ENCODE results near the gene PIGU.

PIGU gene

DNA sequence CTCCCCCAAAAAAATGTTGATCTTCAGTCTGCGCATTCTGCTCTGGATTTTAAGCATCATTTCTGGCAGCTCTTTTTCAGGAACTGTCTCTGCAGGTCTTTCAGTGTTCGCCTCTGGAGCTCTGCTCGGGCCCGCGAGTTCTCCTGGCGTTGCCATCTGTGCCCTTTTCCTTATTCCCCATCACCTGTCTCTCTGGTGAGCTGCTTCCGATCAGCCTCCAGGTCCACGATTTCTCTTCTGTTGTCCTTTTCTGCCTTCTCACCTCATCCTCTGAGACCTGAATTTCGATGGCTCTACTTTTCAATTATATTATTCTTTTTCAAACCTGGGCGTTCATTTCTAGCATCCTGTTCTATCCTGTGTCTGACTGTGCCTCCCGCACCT lies 119.0 kb downstream of the PIGU start:
- DNase-seq (ENCODE audit: low spot score), result no peak

DNA sequence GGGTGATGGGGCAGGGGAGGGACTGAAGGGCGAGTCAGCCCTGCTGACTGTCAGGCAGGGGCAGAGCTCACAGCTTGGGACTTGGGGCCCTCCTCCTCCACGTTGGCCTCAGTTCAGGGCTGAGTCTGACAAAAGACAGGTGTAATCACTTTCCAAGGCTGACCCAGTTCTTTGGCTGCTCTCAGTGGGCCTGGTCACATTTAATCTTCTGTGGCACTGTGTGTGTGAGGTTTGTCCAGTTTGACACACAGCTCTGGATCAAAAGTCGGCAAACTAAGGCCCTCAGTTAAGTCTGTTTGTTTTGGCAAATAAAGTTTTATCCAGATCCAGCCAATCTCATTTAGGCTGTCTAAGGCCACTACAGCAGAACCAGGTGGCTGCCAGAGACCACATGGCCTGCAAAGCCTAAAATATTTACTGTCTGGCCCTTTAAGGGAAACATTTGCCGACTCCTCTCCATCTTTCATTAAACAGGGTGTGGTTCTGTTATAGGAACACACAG lies 123.5 kb downstream of the PIGU start:
- no peak for DNase-seq (ENCODE audit: low spot score)

DNA sequence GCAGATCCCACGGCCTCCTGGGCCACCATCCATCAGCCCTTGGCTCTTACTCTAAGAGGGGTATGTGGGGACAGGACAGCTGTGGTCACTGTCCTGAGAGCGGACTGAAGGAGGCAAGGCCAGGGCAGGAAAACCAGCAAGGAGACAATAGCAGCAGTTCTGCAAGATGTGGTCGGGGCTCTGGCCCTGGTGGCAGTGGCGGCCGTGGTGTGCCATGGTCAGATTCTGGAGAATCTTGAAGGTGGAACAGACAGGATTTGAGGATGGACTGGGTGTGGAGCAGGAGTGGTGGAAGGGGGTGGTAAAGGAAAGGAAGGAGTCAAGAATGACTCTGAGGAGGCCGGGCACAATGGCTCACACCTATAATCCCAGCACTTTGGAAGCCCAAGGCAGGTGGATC lies 124.3 kb downstream of the PIGU start:
- no peak for DNase-seq (ENCODE audit: low spot score)

DNA sequence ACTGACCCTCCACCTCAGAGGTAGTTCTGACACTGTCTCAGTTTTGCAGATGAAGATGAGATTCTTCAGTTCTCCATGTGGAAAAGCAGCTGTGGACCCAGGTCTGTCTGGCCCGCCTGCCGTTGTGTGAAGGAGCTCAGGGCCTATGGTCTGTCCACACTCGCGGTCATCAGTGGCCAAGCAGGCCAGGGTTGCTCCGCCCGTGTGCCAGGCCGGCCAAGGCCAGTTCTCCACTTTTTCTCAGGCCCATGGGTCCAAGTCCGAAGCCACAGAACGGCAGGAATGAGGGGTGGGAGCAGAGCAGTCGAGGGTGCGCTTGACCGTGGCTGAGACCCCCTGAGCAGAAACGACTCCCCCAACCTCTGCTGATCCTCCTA lies 127.0 kb downstream of the PIGU start:
- no peak for DNase-seq (ENCODE audit: low spot score)

DNA sequence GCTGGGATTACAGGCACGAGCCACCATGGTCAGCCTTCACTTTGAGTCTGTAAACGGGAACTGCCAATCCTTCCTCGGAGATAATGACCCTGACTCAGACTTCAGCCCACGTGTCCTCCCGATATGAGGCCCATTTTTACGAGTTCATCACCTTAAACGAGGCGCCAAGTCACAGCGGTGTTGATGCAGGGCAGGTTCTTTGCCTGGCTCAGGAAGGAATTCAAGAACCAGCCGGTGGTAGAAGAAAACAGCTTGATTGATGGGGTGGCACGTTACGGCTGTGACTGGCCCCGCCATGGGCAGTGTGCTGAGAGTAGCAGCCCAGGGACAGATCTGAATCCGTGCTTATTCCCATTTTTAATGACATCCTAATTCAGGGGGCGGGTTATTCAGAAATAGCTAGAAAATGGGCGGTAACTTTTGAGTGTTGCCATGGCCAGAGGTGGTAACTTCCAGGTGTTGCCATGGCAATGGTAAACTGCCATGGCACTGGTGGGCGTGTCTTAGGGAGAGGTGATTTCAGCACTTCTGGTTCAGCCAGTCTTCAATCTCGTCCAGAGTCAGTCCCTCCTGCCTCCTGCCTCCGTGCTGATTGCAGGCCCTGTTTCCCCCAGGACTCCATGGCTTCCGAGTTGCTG lies 127.5 kb downstream of the PIGU start:
- DNase-seq (ENCODE audit: low spot score), result no peak

DNA sequence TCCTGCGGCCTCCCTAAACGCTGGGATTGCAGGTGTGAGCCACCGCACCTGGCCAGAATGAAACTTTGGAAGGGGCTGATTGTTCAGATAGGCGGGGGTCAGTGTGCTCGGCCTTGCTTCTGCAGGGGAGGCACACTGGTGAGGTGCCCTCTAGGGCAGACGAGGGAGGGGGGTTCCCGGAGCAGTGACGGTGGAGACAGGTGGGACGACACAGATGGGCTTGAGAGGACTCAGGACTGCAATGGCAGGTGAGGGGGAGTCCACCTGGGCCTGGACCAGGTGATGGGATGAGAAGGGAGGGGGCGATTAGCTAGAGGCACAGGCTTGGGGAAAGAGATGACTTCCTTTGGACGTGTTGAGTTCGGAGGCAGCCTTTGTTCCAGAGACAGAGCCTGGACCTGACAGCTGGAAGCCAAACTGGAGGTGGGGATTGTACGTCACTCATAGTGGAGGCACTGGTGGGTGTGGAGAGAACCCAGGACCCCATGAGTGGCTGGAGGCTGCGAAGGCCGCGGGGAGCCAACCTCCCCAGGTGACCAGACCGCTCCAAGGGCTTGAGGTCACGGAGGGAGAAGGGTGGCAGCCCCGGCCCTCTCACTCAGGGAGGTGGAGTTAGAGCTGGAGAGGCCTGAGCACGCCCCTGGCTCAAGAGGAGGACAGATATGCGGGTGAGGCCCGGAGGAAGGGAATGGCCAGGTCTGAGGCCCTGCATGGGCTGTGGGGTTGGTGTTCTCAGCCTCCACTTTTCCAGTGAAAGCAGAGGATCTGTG lies 128.9 kb downstream of the PIGU start:
- no peak for DNase-seq (ENCODE audit: low spot score)

DNA sequence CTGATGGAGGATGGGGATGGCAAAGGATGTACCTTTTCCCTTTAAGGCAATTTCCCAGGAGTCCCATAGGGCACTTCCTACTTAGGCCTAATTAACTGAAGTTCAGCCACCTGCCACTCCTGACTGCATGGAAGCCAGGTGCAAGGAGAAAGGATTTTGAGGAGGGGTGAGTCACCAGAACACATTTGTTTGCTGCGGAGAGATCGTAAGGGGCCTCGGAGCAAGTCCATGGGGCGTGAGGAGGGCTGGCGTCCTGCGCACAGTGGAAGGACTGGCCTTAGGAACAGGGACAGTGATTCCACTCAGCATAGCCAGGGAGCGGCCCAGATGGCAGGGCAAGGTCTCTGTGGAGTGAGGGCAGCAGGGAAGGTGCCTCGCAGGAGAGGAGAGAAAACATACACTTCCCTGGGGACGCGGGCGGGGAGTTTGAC lies 130.1 kb downstream of the PIGU start:
- DNase-seq (ENCODE audit: low spot score), result no peak

DNA sequence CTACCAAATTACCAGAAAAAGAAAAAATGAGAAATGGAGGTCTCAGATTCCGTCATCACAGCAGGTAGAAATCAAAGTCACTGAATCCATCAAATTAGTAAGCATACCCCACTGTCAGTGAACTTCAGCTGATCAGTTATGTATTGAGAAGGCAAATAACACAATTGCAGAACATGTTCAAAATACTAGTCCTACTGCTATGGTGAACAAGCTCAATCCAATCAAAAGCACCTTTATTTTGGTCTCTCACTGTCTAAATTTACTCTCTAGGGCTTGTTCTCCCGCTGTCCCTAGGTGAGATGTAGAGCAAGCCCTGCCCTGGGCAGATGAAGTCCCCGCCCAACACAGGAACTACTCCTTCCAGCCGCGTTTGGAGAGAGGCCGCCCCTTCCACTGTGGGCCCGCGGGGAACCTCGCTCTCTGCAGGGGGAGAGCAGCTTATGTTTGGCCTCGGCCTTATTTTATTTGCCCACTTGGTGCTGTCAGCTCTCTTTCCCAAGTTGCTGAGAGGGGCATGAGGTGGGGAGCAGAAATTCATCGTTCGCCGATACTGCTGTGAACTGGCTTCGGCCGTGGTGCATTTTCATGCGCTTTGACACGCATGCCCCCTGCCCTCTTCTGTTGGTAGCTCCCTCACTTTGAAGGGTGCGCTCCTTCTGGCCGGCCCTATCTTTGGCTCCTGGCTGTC lies 132.6 kb downstream of the PIGU start:
- no peak for DNase-seq (ENCODE audit: low spot score)

DNA sequence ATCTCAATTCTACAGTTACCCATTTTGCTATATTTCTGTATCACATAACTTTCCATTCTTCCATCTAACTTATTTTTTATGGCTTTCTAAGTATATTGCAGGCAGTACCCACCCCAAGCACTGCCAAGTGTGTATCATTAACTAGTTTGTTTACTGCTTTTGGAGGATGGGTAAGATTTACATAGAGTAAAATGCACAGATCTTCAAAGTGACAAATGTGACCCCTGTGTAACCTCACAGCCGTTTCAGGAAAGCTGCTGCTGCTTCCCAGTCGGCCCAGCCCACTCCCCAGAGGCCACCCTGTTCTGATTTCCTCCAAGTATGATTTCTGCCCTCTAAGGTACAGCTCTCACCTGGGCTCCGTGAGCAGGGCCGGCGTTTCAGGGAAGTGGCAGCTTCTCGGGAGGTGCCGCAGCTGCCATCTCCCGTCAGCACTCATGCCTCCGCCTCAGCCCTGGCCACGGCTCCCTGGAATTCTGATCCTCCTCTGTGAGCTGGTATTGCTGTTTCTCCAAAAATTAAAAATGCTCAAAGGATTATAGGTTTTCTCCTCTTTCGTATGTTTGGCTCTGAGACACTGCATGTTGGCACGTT lies 133.3 kb downstream of the PIGU start:
- no peak for DNase-seq (ENCODE audit: low spot score)

DNA sequence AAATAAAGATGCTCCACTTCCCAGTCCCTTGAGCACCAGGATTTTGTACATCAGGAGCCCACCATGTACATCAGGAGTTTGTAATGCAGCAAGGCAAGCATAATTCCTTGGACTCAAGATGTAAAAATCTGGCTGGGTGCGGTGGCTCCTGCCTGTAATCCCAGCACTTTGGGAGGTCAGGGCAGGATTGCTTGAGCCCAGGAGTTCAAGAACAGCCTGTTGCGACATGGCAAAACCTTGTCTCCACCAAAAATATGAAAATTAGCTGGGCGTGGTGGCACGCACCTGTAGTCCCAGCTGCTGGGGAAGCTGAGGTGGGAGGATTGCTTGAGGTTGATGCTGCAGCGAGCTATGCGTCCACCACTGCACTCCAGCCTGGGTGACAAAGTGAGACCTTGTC lies 134.5 kb downstream of the PIGU start:
- no peak for DNase-seq (ENCODE audit: low spot score)

DNA sequence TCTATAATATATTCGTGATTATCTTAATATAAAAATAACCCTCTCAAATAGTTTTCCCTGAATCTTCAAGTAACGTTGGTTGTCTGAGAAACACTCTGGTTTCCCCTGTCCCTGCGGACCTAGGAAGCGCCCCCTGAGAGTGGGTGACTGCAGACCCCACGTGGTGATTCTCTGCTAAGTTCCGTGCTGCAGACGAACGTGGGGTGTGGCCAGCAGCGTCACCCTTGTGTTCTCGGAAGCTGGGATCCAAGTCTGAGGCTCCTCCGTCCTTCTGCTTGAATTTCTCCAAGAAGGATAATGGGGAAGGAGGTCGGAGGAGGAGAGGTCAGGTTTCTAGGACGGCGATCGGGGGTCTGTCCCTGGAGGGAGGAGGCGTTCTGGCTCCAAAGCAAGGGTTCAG lies 135.0 kb downstream of the PIGU start:
- no peak for DNase-seq (ENCODE audit: low spot score)

DNA sequence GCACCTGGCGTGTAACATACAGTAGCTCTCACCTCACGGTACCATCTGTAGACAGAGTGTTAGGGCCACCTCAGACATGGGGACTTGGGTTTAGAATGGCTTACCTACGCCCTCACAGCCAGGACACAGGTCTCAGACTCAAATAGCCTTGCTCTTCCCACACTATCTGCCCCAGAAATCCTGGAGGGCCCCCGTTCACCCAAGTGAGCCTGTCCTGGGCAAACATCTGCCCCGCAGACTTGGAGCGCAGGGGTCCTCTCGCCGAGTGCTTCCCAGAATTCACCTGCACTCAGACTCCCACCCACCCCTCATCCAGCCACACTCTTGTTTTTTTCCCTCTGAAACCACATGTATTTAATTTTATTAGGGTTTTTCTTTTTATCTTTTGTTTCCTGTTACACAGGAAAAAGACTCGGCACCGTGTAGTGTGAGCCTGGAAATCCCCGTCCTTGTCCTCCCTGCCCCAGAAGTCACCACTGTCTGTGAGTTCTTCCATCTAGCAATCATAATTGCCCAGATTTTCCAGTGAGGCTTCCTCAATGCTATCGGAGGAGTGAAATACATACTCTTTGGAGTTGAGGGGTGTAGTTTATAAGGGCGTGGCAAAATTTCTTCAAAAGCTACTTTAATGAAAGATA lies 135.5 kb downstream of the PIGU start:
- no peak for DNase-seq (ENCODE audit: low spot score)

DNA sequence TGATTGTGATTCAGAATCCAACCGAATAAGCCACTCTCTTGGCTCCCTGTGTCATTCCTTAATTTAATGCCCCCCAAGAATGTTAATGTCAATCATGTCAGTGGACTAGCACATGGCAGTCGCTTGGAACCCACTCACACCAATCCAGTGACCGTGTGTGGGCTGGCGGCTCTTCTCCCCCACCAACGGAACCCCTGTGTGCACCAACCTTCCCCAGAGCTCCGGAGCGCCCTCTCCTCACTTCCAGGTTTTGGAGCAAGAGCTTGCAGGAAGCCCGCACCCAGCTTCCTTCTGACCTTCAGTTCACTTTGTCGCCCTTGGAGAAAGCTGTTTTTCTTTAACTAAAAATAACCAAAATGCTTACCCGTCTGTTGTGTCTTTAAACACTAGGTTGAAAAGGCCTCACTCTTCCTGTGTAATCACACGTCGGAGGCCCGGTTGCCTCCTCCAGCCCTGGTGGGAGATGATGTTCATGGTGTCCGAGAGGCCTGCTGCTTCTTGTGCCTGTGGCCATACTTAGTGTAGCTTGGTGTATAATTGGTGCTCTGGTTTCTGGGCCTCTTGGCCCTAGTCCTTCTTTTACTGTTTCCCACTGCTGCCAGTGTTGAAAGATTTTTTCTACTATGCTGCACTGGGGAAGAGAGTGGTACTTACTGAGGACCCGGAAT lies 136.2 kb downstream of the PIGU start:
- DNase-seq (ENCODE audit: low spot score), result no peak

DNA sequence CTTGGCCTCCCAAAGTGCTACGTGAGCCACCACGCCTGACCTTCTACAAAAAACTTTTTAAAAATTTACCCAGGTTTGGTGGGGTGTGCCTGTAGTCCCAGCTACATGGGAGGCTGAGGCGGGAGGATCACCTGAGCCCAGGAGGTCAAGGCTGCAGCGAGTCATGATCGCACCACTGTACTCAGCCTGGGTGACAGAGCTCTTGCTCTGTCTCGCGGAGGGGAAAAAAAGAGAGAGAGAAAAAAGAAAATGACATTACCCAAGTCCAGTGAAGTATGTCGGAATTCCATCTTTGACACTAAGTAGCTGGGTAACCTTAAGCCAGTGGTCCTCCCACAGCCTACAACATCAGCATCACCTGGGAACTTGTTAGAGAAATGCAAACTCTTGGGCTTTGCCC lies 137.1 kb downstream of the PIGU start:
- no peak for DNase-seq (ENCODE audit: low spot score)

DNA sequence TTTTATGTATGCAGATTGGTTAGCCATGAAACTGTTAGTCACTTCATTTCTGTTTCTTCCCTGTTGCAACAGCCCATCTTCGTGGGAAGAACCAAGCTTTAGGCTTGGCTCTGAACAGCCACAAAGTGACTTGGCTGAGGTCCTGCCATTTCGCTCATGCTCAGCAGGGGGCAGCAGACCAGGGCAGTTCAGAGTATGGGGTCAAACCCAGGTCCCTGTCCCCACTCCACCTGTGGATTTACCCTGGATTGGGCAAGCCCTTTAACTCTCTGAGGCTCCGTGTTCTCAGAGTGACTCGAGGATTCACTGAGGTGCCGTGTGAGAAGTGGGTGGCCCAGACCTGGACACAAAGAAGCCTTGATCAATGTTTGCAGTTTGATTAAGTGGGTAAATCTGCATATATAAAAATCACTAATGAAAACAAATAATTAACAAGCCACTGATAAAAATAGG lies 138.2 kb downstream of the PIGU start:
- peak; percentile 83 for DNase-seq (ENCODE audit: low spot score)

DNA sequence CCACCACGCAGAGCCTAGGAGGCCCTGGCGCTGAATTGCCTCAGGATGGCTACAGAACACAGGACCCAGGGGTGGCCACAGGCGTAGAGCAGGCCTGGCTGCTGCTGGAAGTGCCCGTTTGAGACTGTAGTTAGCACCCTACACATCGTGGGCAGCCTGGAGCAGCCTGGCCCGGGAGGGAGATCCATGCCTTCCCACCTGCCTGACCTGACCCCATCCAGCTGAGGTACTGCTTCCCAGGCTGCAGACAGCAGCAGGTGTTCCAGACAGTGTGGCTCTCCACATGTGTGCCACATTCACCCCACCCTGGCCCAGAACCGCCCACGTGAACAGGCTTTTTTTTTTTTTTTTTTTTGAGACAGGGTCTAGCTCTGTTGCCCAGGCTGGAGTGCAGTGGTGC lies 139.2 kb downstream of the PIGU start:
- no peak for DNase-seq (ENCODE audit: low spot score)

DNA sequence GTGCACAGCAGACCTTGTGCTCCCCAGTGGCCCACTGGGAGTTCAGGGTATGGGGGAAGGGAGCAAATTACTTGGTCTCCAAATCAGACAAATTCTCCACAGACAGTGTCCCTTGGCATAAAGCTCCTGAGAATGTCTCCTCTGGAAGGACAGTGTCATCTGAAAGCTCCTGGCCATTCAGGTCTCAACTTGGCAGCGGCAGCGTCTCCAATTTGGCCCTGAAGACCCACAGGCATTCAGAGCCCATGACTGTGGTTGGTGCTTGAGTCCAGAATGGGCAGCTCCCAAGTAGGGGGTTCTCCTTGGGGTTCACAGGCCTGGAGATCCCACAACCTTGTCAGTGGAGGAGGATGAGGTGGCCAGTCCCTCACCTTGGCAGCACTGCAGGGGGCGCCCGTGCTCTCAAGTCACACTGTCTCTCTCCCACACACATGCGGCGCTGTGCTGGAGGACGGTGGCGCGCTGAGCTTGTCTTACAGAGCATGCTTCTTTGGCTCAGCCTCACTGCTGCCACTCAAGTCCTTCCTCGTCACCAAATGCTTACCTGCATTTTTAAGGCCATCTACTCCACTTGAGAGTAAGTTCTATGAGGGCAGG lies 140.0 kb downstream of the PIGU start:
- no peak for DNase-seq (ENCODE audit: low spot score)

DNA sequence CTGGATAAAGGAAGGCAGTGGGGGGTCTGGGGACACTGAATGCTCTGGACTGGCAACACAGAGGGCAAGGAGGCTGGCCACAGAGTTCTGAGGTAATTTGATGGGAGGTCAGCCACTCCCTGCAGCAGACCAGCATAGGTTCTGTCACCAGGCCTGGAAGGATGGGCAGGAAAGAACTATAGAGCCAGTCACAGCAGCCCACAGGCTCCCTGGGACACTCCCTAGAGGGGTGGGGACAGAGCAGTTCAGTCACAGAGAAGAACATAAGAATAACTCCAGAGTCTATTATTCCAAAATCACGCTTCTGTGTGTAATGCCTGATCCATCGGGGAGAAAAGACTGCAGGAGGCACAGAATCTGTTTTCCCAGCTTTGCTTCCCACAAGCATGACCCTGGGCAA lies 141.0 kb downstream of the PIGU start:
- no peak for DNase-seq (ENCODE audit: low spot score)

DNA sequence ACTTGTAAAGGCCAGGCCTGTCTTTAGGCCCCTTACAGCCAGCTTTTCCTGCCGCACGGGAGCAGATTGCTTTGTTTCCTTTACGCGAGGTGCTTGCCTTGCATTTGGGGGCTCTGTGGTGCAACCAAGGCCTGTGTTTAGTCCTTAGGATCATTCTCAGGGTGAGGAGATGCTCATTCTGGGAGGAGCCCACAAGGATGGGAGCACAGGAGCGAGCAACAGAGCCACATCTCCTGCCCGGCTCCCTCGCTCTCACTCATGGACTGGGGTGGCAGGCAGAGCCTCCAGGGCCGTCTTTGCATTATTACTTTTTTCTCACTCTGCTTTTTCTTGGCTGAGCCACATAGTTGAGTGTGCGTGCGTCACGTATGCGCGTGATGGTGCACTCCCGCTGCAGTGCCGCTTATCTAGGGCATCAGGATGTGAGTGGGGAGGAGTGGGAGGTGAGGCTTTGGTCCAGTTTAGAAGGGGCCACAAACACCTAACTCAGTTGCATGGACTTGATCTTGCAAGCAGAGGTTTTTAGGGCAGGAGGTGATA lies 141.5 kb downstream of the PIGU start:
- DNase-seq (ENCODE audit: low spot score), result no peak

DNA sequence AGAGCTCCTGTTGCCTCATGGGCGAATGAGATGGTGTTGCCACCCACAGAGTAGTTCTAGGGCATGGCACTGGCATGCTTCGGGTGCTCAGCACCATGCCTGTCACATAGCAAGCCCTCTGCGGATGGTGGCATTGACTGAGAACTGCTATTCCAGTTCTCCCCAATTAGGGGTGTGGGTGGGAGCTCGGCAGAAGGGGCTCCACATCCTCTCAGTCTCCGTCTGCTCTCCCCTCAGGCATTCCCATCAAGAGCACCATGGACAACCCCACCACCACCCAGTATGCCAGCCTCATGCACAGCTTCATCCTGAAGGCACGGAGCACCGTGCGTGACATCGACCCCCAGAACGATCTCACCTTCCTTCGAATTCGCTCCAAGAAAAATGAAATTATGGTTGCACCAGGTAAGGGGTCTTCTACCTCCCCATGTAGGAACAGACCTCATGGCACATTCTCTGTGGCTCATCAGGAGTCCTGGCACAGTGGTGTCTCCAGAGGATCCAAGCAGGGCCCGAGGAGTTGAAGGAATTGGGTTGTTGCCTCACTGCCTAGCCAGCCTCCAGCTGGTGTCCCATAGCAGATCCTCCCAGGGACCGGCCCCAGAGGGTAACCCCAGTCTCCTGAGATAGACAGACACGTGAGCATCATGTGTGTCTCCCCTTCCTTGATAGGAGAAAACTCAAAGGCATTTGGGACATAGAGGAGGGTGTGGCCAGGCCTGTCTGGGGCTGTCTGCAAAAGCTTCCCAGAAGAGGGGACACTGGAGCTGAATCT lies 142.3 kb downstream of the PIGU start:
- no peak for DNase-seq (ENCODE audit: low spot score)
